Measurements from ENCODE around the gene XIRP2.

DNA sequence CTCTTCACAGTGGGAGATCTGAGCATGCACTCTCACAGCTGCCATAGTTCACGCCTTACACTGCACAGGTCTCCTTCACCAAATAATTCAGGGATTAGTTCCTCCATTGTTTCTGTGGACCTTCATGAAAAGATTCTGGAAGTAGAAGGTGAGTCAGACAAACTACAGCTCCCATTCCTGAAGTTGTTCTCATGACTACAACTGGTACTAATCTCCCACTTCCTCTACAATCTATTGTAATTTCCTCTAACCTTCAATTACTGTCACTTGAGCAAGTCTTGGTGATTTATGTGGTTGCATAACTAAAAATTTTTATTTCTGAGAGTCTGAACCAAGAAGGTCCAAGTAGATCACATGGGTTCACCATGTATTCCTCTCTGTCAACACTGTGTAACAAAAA lies 128.7 kb downstream of the XIRP2 start:
- TF ChIP-seq, protein P1, sequence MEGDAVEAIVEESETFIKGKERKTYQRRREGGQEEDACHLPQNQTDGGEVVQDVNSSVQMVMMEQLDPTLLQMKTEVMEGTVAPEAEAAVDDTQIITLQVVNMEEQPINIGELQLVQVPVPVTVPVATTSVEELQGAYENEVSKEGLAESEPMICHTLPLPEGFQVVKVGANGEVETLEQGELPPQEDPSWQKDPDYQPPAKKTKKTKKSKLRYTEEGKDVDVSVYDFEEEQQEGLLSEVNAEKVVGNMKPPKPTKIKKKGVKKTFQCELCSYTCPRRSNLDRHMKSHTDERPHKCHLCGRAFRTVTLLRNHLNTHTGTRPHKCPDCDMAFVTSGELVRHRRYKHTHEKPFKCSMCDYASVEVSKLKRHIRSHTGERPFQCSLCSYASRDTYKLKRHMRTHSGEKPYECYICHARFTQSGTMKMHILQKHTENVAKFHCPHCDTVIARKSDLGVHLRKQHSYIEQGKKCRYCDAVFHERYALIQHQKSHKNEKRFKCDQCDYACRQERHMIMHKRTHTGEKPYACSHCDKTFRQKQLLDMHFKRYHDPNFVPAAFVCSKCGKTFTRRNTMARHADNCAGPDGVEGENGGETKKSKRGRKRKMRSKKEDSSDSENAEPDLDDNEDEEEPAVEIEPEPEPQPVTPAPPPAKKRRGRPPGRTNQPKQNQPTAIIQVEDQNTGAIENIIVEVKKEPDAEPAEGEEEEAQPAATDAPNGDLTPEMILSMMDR (IDR thresholded peaks at IDR 0.05) = no peak
- no peak for TF ChIP-seq POLR2A (IDR thresholded peaks at IDR 0.05)
